GM19239 (cell line): ENCODE data around the gene IL25.
"Not testable (repeated sequence)": the region's sequence is repeated elsewhere in the genome, so short reads cannot be mapped to it uniquely, and the experiment has no call there.

Source experiments
- DNase-seq: peaks from one replicate; pipeline ENCODE4 v3.0.0; 2011; ENCODE audit warnings: low spot score; ENCODE audit not compliant: insufficient read length
- FAIRE-seq: peaks from 2 replicates; lab custom pipeline; 2011; peaks lifted over from hg19 to GRCh38; lab: Jason Lieb, UNC

IL25 gene

DNA sequence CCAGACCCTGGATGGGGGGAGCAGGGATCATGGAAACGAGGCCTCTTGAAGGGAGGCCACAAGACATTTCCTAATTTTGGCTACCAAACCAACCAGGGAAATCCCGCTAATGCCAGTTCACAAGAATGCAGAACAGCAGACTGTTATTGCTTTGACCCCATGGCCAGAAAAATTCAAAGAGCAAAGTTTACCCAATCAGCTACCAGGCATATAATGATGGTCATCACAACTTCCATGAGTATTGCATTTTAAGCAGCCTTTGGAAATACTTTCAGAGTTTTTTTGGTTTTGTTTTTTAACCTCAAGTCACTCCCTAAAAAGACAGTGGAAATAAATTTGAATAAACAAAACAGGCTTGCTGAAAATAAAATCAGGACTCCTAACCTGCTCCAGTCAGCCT is at the start of gene IL25:
Gene IL25 (plus strand): TSS at position 301 of the 400 bp plus-strand sequence.
- FAIRE-seq, result no peak

DNA sequence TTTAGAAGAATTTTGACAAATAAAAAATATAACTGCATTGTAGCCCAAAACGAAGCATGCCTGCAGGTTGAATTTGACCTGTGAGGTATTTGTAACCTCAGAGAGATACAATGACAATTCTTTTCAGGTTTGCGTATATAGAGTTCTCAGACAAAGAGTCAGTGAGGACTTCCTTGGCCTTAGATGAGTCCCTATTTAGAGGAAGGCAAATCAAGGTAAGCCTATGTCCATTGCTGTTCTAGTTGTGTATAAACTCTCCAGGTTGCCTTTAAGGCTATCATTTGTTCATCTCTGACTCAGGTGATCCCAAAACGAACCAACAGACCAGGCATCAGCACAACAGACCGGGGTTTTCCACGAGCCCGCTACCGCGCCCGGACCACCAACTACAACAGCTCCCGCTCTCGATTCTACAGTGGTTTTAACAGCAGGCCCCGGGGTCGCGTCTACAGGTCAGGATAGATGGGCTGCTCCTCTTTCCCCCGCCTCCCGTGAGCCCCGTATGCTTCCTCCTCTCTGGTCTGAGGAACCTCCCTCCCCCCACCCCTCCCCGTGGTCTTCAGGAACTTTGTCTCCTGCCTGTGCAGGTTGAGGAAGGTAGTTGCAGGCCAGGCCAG is 48.7 kb upstream of the IL25 start:
- DNase-seq (no peak), FAIRE-seq (no peak)

More for the DNA sequence above, at the start of gene IL25:
- DNase-seq, result no peak

DNA sequence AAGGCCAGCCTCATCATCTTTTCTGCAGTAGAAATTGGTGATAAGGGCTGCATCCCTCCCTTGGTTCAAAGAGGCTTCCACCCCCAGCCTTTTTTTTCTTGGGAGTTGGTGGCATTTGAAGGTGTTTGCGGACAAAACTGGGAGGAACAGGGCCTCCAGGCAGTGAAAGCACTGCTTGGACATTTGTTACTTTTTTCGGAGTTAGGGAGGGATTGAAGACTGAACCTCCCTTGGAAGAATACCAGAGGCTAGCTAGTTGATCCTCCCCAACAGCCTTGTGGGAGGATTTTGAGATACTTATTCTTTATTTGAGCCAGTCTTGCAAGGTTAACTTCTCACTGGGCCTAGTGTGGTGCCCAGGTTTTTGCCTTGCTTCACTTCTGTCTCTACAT is 48.2 kb upstream of the IL25 start:
- FAIRE-seq (no peak), DNase-seq (no peak)

DNA sequence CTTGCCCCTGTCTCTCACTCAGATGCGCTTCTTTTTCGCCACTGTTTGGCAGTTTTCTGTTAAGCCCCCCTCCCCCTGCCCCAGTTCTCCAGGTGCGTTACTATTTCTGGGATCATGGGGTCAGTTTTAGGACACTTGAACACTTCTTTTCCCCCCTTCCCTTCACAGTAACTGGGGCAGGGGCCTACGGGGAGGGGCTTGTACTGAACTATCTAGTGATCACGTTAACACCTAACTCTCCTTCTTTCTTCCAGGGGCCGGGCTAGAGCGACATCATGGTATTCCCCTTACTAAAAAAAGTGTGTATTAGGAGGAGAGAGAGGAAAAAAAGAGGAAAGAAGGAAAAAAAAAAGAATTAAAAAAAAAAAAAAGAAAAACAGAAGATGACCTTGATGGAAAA is 47.6 kb upstream of the IL25 start:
- DNase-seq (no peak), FAIRE-seq (no peak)

DNA sequence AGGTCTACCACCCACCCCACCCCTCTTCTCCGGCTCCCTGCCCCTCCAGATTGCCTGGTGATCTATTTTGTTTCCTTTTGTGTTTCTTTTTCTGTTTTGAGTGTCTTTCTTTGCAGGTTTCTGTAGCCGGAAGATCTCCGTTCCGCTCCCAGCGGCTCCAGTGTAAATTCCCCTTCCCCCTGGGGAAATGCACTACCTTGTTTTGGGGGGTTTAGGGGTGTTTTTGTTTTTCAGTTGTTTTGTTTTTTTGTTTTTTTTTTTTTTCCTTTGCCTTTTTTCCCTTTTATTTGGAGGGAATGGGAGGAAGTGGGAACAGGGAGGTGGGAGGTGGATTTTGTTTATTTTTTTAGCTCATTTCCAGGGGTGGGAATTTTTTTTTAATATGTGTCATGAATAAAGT is 46.9 kb upstream of the IL25 start:
- DNase-seq, FAIRE-seq: not testable (repeated sequence)

DNA sequence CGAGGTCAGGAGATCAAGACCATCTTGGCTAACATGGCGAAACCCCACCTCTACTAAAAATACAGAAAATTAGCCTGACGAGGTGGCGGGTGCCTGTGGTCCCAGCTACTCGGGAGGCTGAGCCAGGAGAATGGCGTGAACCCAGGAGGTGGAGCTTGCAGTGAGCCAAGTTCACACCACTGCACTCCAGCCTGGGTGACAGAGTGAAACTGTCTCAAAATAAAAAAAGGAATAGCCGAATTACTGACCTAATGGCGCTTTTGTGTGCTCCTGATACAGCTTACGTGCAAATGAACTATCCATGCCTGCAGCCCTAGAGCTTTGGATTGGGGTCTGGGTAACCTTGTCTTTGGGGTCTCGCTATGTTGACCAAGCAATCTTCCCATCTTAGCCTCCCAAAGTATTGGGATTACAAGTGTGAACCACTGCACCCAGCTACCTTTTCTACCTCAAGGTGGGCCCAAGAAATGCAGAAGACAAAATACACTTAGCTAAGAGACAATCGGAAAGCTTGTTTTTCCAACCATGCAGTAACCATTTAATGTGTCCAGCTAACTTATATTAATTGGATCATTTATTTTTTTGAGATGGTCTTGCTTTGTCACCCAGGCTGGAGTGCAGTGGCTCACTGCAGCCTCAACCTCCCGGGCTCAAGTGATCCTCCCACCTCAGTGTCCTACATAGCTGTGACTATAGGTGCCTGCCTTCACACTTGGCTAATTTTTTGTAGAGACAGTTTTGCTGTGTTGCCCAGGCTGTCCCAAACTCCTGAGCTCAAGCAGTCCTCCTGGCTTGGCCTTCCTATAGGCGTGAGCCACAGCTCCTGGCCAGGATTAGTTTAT is 45.9 kb upstream of the IL25 start:
- no peak for DNase-seq
- no peak for FAIRE-seq

DNA sequence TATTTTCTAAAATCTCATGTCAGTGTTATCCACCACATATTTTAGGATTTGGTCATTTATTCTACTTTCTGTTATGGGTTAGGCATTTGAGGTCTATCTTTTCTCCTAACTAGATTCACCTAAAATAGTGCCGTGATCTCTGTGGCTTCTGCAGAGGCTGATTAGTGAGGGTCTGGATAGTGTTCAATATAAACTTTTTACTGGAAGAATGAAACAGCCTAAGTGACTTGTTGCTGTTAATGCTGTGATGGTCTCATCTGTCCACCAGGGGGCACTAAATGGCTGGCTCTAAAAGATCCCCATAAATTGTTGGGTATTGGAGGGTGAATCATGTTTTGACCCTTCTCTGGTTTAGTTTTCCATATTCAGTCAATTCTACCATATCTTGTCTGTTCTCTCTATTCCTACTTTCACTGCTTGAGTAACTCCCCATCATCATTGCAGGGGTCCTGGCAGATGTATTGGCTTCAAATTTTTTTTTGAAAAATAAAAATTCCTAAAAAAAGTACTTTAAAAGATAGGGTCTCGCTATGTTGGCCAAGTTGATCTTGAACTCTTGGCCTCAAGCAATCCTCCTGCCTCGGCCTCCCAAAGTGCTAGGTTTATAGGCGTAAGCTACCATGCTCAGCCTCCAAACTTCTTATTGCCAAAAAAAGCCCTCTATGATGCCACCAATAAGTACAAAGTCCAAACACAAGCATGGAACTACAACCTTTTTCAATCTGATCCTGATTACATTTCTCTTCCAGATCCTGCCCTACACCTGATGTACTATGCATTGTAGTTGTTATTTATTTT is 44.5 kb upstream of the IL25 start:
- FAIRE-seq (peak; percentile 67), DNase-seq (peak; percentile 69)

DNA sequence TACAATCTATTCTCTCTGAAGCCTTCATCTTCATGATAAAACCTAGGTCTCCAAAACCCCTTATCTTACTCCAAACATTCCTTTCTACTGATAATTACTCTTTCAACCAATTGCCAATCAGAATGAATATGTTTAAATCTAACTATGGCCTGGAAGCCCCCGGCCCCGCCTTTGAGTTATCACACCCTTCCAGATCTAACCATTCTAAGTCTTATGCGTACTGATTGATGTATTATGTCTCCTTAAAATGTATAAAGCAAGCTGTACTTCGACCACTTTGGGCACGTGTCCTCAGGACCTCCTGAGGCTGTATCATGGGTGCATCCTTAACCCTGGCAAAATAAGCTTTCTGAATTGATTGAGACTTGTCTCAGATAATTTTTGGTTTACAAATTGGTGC is 37.0 kb upstream of the IL25 start:
- FAIRE-seq (no peak), DNase-seq (no peak)

DNA sequence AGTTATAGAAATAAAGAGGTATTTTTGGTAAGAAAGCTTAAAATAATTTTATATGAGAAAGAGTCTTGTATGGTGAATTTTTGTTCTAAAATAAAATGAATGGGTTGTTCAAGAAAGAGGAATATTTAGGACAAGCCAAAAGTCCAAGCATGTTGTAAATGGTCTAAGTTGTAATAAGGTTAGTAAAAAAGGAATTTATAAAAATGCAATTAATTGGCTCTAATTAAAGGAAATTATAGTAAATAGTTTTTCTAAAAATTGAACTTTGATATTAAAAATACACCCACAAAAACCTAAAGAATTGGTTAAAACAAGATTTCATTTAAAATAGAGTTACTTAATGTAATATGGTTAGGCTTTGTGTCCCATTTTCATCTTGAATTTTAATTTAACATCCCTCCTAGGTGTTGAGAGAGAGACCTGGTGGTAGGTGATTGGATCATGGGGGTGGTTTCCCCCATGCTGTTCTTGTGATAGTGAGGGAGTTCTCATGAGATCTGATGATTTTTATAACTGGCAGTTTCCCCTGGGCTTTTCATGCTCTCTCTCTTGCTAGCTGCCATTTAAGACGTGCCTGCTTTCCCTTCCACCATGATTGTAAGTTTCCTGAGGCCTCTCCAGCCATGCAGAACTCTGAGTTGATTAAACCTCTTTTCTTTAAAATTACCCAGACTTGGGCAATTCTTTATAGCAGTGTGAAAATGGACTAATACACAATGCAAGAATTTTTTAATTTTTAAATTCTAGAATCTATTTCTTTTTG is 32.9 kb upstream of the IL25 start:
- no peak for FAIRE-seq
- no peak for DNase-seq

DNA sequence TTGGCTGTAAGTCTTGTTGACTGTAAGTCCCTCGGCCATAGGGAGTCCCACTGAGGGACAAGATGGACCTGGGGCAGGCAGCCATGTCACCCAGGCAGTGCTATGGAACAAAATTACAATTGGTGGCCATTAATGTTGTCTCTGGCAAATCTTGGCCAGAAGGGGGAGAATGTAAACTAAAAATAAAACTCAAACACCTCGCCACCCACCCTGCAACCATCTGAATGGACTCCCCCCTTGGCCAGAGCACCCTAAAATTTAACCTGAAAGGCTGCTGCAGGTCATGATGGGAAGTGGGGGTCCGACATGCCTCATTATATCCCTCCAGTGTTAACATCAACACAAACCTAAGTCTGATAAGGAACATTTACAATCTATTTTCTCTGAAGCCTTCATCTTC is 28.1 kb upstream of the IL25 start:
- DNase-seq, result no peak

DNA sequence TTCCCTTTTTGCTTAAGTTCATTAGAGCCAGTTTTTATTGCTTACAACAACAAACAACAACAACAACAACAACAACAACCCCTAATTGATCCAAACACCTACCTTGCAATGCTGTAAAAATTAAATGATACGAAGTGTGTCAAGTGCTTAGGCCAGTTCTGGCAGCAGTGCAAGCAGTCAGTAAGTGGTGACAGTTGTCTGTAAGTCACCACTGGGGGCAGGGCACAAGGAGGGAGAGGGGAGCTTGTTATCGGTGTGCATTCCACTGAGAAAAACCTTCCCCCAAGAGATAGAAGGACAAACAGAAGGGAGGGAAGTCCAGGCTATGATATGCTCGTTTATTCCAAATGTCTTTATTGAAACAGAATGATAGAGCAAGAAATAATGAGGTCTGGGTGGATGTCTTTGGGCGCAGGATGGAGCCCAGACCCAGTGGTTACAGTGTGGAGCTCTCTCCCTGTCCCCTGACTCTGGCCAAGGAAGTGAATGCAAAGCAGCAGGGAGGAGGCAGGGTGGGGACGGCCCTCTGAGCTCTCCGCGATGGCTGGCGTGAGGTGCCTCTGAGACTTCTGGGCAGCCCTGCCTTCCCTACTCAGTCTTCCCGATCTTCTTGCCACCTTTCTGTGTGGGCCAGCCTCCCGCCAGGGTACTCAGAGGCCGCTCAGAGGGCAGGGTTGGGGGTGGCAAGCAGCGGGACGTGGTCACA is 26.5 kb upstream of the IL25 start:
- DNase-seq (no peak), FAIRE-seq (no peak)

More for the DNA sequence above, 28.1 kb upstream of the IL25 start:
- FAIRE-seq, result no peak

DNA sequence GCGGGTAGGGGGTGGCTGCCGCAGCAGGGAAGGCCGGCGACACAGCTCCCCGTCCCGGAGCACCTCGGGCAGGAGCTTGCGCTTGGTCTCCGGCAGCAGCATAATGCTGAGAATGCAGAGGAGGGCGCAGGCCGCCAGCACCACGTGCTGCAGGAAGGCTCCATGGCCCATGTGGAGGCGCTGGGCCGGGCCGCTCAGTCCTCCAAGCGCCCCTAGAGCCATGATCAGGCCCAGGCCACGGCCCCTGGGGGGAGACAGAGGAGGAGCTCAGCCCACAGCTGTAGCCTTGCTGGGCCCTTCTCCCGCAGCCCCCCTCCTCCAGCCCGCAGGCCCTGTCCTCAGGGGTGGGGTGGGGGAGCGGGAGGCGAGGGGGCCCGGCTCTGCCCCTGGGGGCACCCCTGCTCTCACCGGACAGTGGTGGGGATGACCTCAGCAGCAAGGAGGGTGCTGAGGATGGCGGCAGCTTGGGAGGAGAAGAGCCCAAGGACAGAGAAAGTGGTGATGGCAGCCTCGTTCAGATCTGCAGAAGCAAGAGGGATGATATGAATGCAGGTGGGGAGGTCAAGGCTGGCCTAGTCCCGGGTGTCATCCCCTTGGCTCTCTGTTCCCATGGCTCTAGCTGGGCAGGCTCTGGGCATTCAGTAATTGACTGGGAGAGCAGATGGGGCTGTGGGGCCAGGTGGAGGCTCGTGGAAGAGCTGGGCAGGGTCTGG is 25.8 kb upstream of the IL25 start:
- FAIRE-seq, result no peak
- DNase-seq, result no peak

DNA sequence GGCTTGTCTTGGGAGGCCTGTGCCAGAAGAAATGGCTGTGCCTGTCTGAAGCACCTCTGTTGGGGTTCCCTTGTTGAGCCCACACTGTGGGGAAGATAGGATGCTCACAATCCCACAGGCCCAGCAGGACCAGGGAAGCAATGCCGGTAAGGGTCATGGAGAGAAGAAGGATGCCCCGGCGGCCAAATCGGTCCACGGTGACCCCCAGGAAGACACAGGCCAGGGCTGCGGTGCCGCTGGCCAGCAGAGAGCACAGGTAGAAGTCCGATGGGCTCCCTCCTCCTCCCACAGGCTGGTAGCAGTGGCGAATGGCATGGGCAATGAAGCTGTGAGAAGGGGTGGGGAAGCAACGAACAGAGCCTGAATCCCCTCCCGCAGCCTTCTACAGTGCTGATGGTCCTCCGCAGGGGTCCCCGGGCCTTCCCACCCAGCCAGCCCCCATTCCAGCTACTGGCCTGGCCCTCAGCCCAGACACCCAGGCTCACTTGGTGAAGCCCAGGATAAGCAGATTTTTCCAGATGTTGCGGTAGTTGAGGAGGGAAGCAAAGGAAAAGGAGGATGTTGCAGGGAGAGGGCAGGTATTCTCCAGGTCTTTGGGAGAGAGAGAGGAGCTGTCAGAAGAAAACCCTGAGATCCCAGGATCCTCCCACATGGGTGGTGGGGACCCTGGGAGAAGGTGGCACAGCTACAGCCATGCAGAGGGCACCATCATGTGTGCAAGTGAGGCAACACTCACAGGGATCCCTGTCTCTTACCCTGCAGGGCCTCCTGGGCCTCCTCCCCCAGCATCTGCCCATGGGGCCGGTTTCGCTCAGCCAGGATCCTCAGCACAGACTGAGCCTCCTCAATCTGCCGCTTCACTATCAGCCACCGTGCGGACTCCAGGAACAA is 25.0 kb upstream of the IL25 start:
- no peak for DNase-seq
- no peak for FAIRE-seq

DNA sequence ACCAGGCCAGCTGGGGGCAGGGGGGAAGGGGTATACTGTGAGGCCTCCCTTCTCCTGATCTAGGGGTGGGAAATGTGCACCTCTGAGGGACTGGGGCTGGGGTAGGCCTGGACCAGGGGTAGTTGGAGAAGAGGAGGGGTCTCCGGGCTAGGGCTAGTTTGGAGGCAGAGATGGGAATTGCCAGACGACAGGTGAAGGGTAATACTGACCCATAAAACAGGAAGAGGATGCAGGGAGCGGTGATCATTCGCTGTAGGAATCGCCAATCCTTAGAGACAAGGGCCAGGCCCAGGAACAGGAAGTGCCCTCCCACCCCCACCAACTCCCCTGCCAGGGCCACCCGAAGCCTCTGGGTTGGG is 24.3 kb upstream of the IL25 start:
- FAIRE-seq (no peak), DNase-seq (no peak)

DNA sequence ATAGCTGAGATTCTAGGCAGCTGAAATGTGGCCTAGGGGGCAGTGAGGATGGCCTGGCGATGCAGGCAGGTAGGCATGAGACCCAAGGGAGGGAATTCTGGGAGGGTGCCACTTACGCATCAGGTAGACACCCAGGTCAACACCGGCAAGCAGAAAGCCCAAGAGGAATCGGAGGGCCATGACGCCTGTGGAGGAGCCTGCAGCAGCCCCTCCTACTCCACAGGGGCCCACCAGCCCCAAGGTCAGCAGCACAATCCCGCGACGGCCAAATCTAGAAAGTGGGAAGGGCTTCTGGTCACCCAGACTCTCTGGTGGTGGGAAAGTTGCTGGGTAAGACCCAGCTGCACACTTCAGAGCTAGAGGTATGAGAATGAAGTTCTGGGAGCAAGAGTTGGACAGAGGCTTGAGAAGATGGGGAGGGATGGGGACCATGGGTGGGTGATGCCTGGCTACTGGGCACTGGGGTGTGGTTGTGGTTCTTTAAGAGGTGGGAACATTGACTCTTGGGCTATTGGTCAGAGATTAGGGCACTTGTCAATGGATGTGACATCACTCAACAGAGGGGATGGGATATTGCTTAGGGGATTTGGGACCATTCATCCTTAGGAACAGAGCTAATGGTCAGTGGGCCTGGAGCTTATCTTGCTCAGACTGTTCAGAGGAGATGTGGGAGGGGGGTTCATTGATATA is 23.3 kb upstream of the IL25 start:
- FAIRE-seq, result no peak
- no peak for DNase-seq

DNA sequence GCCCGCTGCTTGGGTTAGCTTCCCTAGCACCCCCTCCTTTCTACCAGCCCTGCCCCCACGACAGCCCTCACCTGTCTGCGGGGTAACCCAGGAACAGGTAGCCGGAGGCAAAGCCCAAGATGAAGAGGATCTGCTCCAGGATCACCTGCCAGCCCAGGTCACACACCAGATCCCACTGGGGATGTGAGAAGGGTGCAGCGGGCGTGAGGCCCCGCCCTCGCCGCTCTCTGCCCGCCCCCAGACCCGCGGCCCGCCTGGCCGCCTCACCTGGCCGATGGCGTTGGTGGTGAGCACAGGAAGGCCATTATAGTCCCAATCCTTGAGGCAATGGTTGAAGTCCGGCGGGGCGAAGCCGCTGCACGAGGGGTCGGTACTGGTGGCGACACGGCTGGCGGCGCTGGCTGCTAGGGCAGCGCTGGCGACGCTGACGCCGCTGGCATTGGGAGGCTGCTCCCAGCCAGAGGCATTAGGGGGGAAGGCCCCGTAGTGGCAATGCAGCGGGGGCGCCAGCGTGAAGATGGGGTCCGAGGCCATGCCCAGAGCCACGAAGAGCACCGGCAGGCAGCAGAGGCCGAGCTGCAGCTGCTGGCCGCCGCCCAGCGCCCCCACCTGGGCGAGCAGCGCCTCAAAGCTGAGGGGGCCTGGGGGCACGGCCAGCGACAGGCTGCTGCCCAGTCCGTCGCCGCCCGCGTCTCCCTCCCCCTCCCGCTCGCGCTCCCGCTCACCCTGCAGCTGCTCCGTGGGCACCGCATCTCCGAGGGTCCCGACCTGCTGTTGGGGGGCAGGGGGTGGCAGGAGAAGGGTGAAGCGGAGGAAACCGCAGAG is 20.7 kb upstream of the IL25 start:
- no peak for FAIRE-seq
- no peak for DNase-seq
